Ammon's horn (tissue), 1 donor: ENCODE results near the gene TBC1D22A.

Source experiments
- DNase-seq: peaks from one replicate; pipeline ENCODE4 v3.0.0-alpha.2; 2016; ENCODE audit warnings: low spot score

The TBC1D22A gene

GRCh38 chr22:47201996-47202818 is 439.8 kb downstream of the TBC1D22A start:
- no peak for DNase-seq

- DNase-seq, result no peak
Observed at GRCh38 chr22:47202819-47203553, 440.5 kb downstream of the TBC1D22A start.

DNA sequence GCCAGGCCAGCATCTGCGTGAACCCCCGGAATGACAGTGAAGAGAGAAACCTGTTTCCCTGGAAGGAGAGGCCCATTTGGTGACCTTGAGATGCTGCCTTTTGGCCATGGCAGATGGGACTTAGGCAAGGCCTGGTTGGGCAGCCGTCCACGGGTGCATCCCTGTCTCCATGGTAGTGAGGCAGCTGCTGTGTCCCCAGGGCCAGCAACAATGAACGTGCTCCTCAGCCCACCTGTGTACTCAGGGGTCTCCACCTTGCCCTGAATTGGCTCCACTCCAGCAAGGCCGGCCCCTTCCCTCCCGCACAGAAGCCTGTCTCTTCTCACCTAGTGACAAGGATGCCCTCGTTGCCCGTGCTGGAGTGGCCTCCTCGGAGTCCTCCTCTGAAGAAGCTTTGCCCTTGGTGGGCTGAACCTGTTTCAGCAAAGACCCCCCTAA is 441.1 kb downstream of the TBC1D22A start:
- no peak for DNase-seq

GRCh38 chr22:47204002-47204979 is 441.8 kb downstream of the TBC1D22A start:
- DNase-seq, result no peak

- DNase-seq, result no peak
Observed at GRCh38 chr22:47205081-47205491, 442.6 kb downstream of the TBC1D22A start.

DNA sequence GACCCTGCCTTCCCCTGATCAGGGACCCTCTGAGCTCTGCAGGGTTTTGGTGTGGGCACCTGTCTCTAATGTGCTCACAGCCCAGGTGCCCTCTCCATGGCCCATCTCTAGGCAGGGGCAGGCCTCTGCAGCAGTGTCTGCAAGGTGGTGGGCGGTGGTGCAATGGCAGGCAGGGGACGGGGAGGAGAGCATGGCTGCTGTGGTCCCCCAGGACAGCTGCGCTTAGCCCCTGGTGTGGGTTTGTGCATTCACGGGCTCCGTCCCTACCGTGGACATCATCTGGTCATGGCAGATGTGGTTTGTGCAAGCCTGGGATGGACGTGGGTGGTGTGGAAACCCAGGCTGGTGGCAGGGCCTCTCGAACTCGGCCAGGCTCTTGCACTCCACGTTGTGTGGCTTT is 443.1 kb downstream of the TBC1D22A start:
- DNase-seq, result no peak

- no peak for DNase-seq
Observed at GRCh38 chr22:47206164-47206563, 443.7 kb downstream of the TBC1D22A start.

DNA sequence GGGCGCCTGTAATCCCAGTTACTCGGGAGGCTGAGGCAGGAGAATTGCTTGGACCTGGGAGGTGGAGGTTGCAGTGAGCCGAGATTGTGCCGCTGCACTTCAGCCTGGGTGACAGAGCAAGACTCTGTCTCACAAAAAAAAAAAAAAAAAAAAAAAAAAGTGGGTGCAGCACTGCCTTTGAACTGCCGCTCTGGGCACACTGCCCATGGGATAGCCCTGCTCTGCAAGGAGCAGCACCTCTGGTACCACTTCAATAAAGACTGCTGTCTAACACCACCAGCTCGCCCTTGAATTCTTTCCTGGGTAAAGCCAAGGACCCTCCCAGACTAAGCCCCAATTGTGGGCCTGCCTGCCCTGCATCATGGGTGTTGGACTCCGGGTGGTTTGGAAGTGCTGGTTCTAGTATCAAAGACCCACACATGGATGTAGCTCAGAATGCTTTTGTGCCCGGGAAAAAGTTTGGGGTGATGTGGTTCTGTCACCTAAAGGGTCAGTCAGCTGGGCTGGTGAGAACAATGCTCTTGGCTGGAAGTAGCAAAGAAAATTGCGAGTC is 444.3 kb downstream of the TBC1D22A start:
- no peak for DNase-seq

DNA sequence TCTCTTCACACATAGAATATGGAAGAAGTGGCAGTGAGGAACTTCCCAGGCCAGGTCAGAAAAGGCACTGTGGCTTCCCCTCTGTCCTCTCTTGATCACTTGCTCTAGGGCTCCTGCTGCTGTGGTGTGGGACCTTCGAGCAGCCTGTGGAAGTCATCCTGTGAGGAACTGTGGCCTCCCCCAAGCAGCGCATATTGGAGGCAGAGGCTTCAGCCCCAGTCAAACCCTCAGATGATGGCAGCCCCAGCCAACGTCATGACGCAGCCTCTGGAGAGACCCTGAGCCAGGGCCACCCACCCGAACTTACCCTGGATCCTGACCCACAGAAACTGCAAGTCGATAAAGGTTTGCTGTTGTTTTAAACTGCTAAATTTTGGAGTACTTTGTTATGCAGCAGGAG is 444.9 kb downstream of the TBC1D22A start:
- no peak for DNase-seq

GRCh38 chr22:47207846-47208554 is 445.6 kb downstream of the TBC1D22A start:
- DNase-seq, result no peak

DNA sequence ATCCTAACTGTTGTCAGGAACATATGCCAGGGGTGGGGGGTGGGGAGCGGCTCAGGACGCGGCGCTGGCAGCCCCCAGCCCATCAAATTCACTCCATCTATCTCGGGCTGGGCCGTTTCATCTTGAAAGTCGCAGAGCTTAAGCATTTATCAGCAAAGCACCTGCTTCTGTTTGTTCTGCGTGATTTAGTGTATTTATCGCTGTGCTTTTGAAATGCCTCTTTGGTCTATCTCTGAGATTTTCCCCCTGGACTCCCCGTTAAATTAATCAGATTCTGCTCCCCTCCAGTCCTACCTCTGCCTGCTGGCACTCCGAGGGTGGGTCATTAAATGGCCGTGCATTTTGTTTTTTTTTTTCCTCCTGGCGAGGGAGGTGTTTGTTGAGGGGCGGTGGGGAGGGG is 446.2 kb downstream of the TBC1D22A start:
- no peak for DNase-seq

DNA sequence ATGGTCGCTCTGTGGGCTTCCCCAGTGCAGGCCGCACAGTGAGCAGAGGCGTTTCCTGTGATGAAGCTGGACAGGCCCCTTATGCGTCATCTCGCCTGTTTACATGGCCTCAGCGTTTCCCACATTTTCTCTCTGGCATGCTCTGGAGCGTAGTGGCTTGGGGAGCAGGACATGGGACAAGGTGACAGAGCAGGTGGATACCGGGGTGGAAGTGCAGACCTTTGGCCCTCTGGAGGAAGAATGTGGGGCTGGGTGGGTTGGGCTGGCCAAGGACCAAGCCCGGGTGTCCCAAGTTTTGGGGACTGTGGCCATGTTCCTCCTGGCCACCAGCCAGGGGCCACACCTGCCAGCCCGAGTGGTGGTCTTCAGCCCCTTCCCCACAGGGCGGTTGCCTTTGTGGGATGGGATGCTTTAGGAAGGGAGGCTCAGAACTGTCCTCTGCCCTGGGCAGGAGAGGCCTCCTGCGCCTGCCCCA is 446.6 kb downstream of the TBC1D22A start:
- no peak for DNase-seq

DNA sequence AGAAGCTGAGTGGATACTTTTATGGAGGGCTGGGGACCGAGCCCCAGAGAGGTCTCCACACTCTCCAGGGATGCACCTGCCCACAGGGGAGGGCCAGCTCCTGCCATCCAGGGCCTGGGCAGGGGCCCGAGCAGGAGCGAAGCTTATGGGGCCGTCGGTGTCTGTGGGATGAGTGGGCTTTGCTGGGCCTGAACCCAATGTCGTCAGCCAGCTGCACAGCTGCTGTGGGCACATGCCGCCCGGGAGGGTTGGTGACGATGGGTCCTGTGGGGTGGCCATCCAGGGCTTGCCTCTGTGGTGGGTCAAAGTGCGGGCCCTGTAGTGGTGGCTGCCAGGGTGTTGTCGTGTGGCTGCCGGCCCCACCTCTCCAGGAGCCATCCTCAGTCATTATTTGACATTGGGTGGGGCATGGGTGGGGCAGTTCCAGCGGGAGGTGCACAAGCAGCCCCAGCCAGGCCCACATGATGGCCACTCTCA is 447.1 kb downstream of the TBC1D22A start:
- no peak for DNase-seq

- no peak for DNase-seq
Observed at GRCh38 chr22:47210112-47210657, 447.7 kb downstream of the TBC1D22A start.

GRCh38 chr22:47210686-47211085 is 448.2 kb downstream of the TBC1D22A start:
- DNase-seq, result no peak

DNA sequence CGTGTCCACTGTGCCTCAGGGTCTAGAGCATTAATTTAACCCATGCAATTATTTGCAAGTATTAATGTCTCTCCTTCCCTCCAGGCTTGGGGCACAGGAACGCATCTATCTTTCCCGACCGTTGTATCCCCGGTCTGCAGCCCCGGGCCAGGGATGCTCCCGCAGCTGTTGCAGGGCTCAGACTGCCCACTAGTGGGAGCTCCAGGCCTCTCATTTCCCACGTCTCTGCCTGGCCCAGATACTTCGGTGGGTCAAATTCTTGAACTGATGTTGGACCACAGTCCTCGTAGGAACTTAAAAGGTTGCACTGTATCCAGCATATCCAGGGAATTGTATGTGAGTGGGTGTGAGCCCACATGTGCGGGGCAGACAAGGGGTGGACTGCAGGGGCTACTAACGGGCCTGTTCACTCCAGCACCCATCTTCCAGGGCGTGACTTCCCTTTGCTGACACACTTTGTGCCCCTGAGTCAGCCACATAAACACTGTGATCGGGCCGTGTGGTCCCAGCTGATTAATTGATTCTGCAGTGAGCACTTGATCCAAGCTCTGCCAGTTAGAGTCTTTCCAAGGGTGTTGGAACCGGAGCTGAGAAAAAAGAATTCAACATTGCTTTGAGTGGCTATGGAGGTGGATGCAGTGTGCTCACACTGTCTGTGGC is 451.3 kb downstream of the TBC1D22A start:
- DNase-seq, result no peak

GRCh38 chr22:47215851-47216250 is 453.4 kb downstream of the TBC1D22A start:
- DNase-seq, result no peak

DNA sequence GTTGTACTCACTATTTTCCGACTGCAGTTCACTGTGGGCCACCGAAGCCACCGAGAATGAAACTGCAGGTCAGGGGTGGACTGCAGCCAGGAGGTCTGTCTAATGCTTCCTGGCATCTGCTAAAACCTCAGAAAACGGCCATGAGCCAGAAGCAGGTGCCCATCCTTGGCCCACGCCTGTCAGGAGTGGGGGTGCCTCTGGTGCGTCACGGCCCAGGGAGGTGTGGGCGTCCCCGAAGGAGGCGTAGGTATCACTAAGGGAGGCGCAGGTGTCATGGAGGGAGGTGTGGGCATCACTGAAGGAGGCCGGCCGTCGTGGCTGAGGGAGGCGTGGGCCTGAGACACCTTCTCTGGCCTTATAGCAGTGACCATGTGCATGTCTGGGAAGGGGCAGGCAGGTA is 456.2 kb downstream of the TBC1D22A start:
- no peak for DNase-seq

DNA sequence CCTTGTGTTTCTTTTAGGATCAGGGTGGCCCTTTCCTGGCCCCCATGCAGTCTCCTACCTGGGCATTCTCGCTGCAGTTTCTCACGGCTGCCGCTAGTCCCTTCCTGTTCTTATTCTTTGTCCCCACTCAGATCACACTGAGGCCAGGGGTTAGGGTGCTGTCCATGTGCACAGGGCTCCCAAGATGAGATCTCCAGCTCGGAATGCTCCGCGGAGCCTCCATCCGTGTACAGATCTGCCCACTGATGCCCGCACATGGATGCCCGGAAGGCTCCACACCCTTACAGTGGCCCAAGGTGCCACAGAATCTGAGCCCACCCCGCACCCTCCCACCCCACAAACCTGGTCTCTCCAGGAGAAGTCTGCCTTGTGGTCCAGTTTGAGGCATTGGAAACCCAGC is 457.3 kb downstream of the TBC1D22A start:
- DNase-seq, result no peak

- no peak for DNase-seq
Observed at GRCh38 chr22:47220752-47221151, 458.3 kb downstream of the TBC1D22A start.
